GM12801 (cell line): ENCODE results near the gene RNMT.

Experiments used
- CTCF ChIP-seq: IDR thresholded peaks from one replicate; pipeline ENCODE4 v1.5.1; 2011; ENCODE audit warnings: control low read depth; ENCODE audit not compliant: insufficient read length; ENCODE audit errors: extremely low read depth

The RNMT gene

GRCh38 chr18:13726232-13726971 is at the start of gene RNMT, which contains the start of gene FAM210A:
RNMT (plus strand) TSS chr18:13726673; CDS start chr18:13731518, 4,845 bp downstream.
FAM210A (minus strand) TSS chr18:13726558; CDS start chr18:13682077, 44,481 bp downstream.
- TF ChIP-seq CTCF, result no peak

- no peak for TF ChIP-seq CTCF
Measured at GRCh38 chr18:13680612-13681011, 45.9 kb upstream of the RNMT start.

- no peak for TF ChIP-seq CTCF
Measured at GRCh38 chr18:13681701-13682100, 44.8 kb upstream of the RNMT start.

- no peak for TF ChIP-seq CTCF
Measured at GRCh38 chr18:13684546-13684945, 41.9 kb upstream of the RNMT start.

- TF ChIP-seq CTCF, result no peak
Measured at GRCh38 chr18:13688191-13689136, 38.0 kb upstream of the RNMT start.

GRCh38 chr18:13696961-13697360 is 29.5 kb upstream of the RNMT start:
- TF ChIP-seq CTCF, result no peak

GRCh38 chr18:13700153-13700552 is 26.3 kb upstream of the RNMT start:
- TF ChIP-seq CTCF, result no peak
